Neural cell (in vitro differentiated cells): ENCODE results near the gene M1AP. TPM values are rescaled to one million over a fixed set of nuclear protein-coding genes. Genes with fewer than 3 reads are reported as not detected.

ENCODE experiments used
- H2AFZ ChIP-seq: fragments of 200-600, 300-800 bp; sonication (generic), shearing (Covaris generic); 2 replicates; pipeline ENCODE4 v1.6.0; 2014; ENCODE audit warnings: low read depth, mild to moderate bottlenecking, antibody characterized with exemption, low read length, moderate library complexity
- H3F3A ChIP-seq: fragments of 200-600 bp; shearing (Covaris generic); 2 replicates; pipeline ENCODE4 v1.6.1; 2016; ENCODE audit warnings: mild to moderate bottlenecking, moderate library complexity, mixed read lengths, antibody characterized with exemption, low read length; ENCODE audit not compliant: insufficient read depth, poor library complexity, severe bottlenecking
- H3K27ac ChIP-seq: fragments of 200-600, 300-800 bp; sonication (generic), shearing (Covaris generic); 2 replicates; pipeline ENCODE4 v1.5.1; 2014; ENCODE audit warnings: mild to moderate bottlenecking, low read length, moderate library complexity
- H3K27me3 ChIP-seq: fragments of 300-800, 200-600 bp; sonication (generic), shearing (Covaris generic); 2 replicates; pipeline ENCODE4 v1.6.0; 2014; ENCODE audit warnings: mild to moderate bottlenecking, low read depth, low read length, moderate library complexity; ENCODE audit not compliant: insufficient read depth
- H3K36me3 ChIP-seq: fragments of 300-800, 200-600 bp; sonication (generic), shearing (Covaris generic); 2 replicates; pipeline ENCODE4 v1.5.1; 2014; ENCODE audit warnings: mild to moderate bottlenecking, antibody characterized with exemption, low read length, moderate library complexity; ENCODE audit not compliant: insufficient read depth
- H3K4me2 ChIP-seq: fragments of 300-800, 200-600 bp; sonication (generic), shearing (Covaris generic); 2 replicates; pipeline ENCODE4 v1.6.0; 2014; ENCODE audit warnings: mild to moderate bottlenecking, low read length
- H3K4me3 ChIP-seq: fragments of 300-800, 200-600 bp; sonication (generic), shearing (Covaris generic); 2 replicates; pipeline ENCODE4 v1.5.1; 2014; ENCODE audit warnings: mild to moderate bottlenecking, low read length, moderate library complexity
- H3K79me2 ChIP-seq: fragments of 200-600 bp; shearing (Covaris generic); replicated peaks from 2 replicates; pipeline ENCODE4 v1.6.0; 2014; ENCODE audit warnings: mild to moderate bottlenecking, low read length, moderate library complexity; ENCODE audit not compliant: insufficient read depth
- H3K9ac ChIP-seq: fragments of 300-800, 200-600 bp; sonication (generic), shearing (Covaris generic); 2 replicates; pipeline ENCODE4 v1.6.1; 2016; ENCODE audit warnings: mild to moderate bottlenecking, low read length, mixed read lengths
- H3K9me2 ChIP-seq: fragments of 200-600 bp; shearing (Covaris generic); 2 replicates; pipeline ENCODE4 v1.6.1; 2016; ENCODE audit warnings: mild to moderate bottlenecking, low read length, mixed read lengths; ENCODE audit not compliant: insufficient read depth
- H3K9me3 ChIP-seq: fragments of 200-600, 300-800 bp; sonication (generic), shearing (Covaris generic); 2 replicates; pipeline ENCODE4 v1.6.1; 2016; ENCODE audit warnings: mild to moderate bottlenecking, mixed run types, low read length, moderate library complexity, mixed read lengths
- H4K20me1 ChIP-seq: fragments of 200-600 bp; shearing (Covaris generic); 2 replicates; pipeline ENCODE4 v1.6.1; 2016; ENCODE audit warnings: mild to moderate bottlenecking, mixed run types; ENCODE audit not compliant: insufficient read depth
- EP300 ChIP-seq: fragments of 450-650 bp; conservative IDR thresholded peaks from 2 replicates; pipeline ENCODE4 v1.6.1; 2014; ENCODE audit warnings: antibody characterized with exemption, mild to moderate bottlenecking, moderate library complexity; ENCODE audit not compliant: poor library complexity, severe bottlenecking
- EZH2 ChIP-seq: fragments of 200-600, 300-800 bp; shearing (Covaris generic), sonication (generic); IDR thresholded peaks from 2 replicates; pipeline ENCODE4 v1.6.1; 2014; ENCODE audit warnings: antibody characterized with exemption, low read length, borderline replicate concordance, mild to moderate bottlenecking; ENCODE audit not compliant: insufficient read depth, poor library complexity, severe bottlenecking
- MXI1 ChIP-seq: fragments of 450-650 bp; conservative IDR thresholded peaks from 2 replicates; pipeline ENCODE4 v1.6.1; 2014; ENCODE audit warnings: antibody characterized with exemption, mild to moderate bottlenecking; ENCODE audit not compliant: poor library complexity, severe bottlenecking
- POLR2AphosphoS5 ChIP-seq: IDR thresholded peaks from 2 replicates; pipeline ENCODE4 v1.6.1; 2012
- RAD21 ChIP-seq: fragments of 450-650 bp; conservative IDR thresholded peaks from 2 replicates; pipeline ENCODE4 v1.6.1; 2014; ENCODE audit warnings: antibody characterized with exemption, mild to moderate bottlenecking, moderate library complexity
- SMC3 ChIP-seq: fragments of 450-650 bp; conservative IDR thresholded peaks from 2 replicates; pipeline ENCODE4 v1.6.1; 2014; ENCODE audit warnings: antibody characterized with exemption, mild to moderate bottlenecking, moderate library complexity; ENCODE audit not compliant: poor library complexity
- TAF1 ChIP-seq: IDR thresholded peaks from 2 replicates; pipeline ENCODE4 v1.6.1; 2012; ENCODE audit warnings: low read depth
- polyA plus RNA-seq: library from polyadenylated mRNA; depleted of rRNA; stranded (reverse); fragments of >200 nt; gene quantifications from 2 replicates; pipeline ENCODE4 v1.2.3, GENCODE V29; 2014
- TF ChIP-seq, protein P1 (sequence below): fragments of 450-650 bp; IDR thresholded peaks from 2 replicates; pipeline ENCODE4 v1.5.1; 2014; ENCODE audit warnings: antibody characterized with exemption, mild to moderate bottlenecking, moderate library complexity; ENCODE audit not compliant: poor library complexity, severe bottlenecking
- TF ChIP-seq, protein P2 (sequence below): IDR thresholded peaks from 2 replicates; pipeline ENCODE4 v1.6.1; 2012; ENCODE audit warnings: borderline replicate concordance

The M1AP gene
- polyA plus RNA-seq, 1 donor from 2014 or later: not detected

DNA sequence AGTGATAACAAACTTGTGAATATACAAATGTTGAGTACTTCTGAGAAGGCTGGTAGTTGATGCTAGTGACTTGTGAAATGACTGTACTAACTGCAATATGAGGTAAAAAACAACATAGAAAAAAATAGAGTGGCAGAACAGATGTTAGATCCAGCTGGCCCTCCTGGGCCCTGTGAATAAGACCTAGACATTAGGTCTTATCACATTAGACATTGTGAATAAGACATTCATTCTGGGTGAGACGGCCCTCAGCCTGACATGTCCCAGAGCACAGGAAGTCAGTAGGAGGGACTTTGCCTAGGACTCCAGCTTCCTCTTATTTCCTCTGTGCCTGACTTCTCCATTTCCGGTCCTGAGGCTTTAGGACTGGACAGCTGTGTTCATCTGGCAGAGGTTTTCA lies 70.7 kb downstream of the M1AP start:
- no peak overlapping the region for H3K9ac ChIP-seq
- no peaks in the 10 kb centered on the region for H4K20me1 ChIP-seq
- no peak overlapping the region for H3K27ac ChIP-seq
- H3K79me2 ChIP-seq: no peaks in the 10 kb centered on the region
- no peaks in the 10 kb centered on the region for H3K9me3 ChIP-seq
- no peak for TF ChIP-seq EP300
- TF ChIP-seq TAF1: no peak
- TF ChIP-seq POLR2AphosphoS5: no peak
- TF ChIP-seq EZH2: no peak
- TF ChIP-seq SMC3: no peak
- TF ChIP-seq, protein P1, sequence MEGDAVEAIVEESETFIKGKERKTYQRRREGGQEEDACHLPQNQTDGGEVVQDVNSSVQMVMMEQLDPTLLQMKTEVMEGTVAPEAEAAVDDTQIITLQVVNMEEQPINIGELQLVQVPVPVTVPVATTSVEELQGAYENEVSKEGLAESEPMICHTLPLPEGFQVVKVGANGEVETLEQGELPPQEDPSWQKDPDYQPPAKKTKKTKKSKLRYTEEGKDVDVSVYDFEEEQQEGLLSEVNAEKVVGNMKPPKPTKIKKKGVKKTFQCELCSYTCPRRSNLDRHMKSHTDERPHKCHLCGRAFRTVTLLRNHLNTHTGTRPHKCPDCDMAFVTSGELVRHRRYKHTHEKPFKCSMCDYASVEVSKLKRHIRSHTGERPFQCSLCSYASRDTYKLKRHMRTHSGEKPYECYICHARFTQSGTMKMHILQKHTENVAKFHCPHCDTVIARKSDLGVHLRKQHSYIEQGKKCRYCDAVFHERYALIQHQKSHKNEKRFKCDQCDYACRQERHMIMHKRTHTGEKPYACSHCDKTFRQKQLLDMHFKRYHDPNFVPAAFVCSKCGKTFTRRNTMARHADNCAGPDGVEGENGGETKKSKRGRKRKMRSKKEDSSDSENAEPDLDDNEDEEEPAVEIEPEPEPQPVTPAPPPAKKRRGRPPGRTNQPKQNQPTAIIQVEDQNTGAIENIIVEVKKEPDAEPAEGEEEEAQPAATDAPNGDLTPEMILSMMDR: no peak
- TF ChIP-seq, protein P2, sequence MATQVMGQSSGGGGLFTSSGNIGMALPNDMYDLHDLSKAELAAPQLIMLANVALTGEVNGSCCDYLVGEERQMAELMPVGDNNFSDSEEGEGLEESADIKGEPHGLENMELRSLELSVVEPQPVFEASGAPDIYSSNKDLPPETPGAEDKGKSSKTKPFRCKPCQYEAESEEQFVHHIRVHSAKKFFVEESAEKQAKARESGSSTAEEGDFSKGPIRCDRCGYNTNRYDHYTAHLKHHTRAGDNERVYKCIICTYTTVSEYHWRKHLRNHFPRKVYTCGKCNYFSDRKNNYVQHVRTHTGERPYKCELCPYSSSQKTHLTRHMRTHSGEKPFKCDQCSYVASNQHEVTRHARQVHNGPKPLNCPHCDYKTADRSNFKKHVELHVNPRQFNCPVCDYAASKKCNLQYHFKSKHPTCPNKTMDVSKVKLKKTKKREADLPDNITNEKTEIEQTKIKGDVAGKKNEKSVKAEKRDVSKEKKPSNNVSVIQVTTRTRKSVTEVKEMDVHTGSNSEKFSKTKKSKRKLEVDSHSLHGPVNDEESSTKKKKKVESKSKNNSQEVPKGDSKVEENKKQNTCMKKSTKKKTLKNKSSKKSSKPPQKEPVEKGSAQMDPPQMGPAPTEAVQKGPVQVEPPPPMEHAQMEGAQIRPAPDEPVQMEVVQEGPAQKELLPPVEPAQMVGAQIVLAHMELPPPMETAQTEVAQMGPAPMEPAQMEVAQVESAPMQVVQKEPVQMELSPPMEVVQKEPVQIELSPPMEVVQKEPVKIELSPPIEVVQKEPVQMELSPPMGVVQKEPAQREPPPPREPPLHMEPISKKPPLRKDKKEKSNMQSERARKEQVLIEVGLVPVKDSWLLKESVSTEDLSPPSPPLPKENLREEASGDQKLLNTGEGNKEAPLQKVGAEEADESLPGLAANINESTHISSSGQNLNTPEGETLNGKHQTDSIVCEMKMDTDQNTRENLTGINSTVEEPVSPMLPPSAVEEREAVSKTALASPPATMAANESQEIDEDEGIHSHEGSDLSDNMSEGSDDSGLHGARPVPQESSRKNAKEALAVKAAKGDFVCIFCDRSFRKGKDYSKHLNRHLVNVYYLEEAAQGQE: no peak
- TF ChIP-seq MXI1: no peak
- no peak for TF ChIP-seq RAD21
- H3F3A ChIP-seq: no peaks in the 10 kb centered on the region
- no peak overlapping the region for H2AFZ ChIP-seq
- H3K27me3 ChIP-seq: no peaks in the 10 kb centered on the region
- H3K36me3 ChIP-seq: no peaks in the 10 kb centered on the region
- no peak overlapping the region for H3K4me3 ChIP-seq
- H3K9me2 ChIP-seq: no peaks in the 10 kb centered on the region
- no peak overlapping the region for H3K4me2 ChIP-seq

DNA sequence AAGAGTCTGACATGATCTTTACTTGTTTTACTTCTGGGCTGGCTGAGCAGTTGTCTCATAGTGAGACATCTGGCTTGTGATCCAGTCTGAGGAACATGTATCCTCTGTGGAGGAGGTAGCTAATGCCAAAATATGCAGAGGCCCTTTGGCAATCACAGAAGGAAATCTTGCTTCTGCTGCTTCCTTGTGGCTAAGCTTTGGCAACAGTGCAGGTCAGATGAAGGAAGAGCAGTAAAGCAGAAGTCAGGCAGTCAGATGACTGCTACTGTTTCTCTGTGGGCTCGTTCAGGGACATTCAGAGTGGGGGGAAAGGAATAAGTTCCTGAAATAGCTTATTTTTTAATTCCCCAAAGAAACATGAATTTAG lies 71.3 kb downstream of the M1AP start:
- H2AFZ ChIP-seq: no peak overlapping the region
- H3K4me3 ChIP-seq: no peak overlapping the region
- H3K36me3 ChIP-seq: no peaks in the 10 kb centered on the region
- no peak overlapping the region for H3K27ac ChIP-seq
- no peaks in the 10 kb centered on the region for H3K9me3 ChIP-seq
- no peak overlapping the region for H3K4me2 ChIP-seq
- H3K27me3 ChIP-seq: no peaks in the 10 kb centered on the region
- H4K20me1 ChIP-seq: no peaks in the 10 kb centered on the region
- no peaks in the 10 kb centered on the region for H3K79me2 ChIP-seq
- no peaks in the 10 kb centered on the region for H3K9me2 ChIP-seq
- no peak for TF ChIP-seq MXI1
- TF ChIP-seq RAD21: no peak
- TF ChIP-seq, protein P2: no peak
- TF ChIP-seq SMC3: no peak
- TF ChIP-seq EP300: no peak
- no peak for TF ChIP-seq EZH2
- TF ChIP-seq, protein P1: no peak
- TF ChIP-seq POLR2AphosphoS5: no peak
- TF ChIP-seq TAF1: no peak
- no peaks in the 10 kb centered on the region for H3F3A ChIP-seq
- H3K9ac ChIP-seq: no peak overlapping the region
